GM12875 (cell line): Measurements from ENCODE around the gene CDIP1.

Source experiments
- H3K4me3 ChIP-seq: one replicate; pipeline ENCODE4 v1.5.1; 2011; ENCODE audit warnings: low read depth, low read length, control low read depth
- TF ChIP-seq, protein P1 (sequence below): IDR thresholded peaks from 2 replicates; pipeline ENCODE4 v1.5.1; 2011; ENCODE audit warnings: low read depth, mild to moderate bottlenecking, control low read depth, inconsistent platforms, low read length, moderate library complexity, borderline replicate concordance; ENCODE audit not compliant: insufficient read depth

Gene CDIP1

DNA sequence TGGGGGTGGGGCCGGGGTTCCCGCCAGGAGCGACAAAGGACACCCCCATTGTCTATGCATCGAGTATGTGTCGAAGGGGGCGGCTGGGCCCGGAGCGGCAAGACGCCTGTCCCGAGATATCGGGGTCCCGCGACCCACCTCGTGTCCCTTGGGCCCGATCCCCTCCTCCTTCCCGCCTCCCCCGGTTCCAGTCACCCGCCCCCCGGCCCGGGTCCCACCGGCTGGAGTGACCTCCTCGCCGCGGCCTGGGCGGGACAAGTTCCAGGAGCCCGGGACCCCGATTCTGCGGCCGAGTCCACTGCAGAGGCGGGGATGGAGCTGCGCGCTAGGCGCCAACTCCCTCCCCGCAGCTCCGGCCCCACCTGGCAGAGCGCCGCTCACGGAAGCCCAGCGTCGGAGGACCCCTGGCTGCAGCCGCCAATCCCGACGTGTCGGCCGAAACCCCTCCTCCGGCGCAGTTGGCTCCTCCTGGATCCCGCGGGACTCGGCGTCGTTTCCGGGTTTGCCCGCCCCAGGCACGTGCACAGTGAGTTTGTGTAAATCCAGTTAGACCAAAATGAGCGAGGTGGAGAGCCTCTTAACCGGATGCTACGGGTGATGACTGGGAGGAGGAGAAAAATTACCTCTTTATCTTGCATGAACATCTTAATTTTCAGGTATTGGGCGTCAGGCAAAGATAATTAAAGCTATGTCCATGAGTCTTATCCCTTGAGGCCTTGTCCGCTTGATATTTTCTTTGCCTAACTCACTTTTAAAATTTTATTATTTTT, 64.2 kb downstream of the CDIP1 start, which contains the start of gene NMRAL1:
Gene NMRAL1, minus strand, starts transcription at position 434 of the 770 bp plus-strand sequence. CDS start 493 bp downstream, outside the sequence.
- H3K4me3 ChIP-seq = peak within 1 kb of the TSS; percentile 70
- TF ChIP-seq, protein P1, sequence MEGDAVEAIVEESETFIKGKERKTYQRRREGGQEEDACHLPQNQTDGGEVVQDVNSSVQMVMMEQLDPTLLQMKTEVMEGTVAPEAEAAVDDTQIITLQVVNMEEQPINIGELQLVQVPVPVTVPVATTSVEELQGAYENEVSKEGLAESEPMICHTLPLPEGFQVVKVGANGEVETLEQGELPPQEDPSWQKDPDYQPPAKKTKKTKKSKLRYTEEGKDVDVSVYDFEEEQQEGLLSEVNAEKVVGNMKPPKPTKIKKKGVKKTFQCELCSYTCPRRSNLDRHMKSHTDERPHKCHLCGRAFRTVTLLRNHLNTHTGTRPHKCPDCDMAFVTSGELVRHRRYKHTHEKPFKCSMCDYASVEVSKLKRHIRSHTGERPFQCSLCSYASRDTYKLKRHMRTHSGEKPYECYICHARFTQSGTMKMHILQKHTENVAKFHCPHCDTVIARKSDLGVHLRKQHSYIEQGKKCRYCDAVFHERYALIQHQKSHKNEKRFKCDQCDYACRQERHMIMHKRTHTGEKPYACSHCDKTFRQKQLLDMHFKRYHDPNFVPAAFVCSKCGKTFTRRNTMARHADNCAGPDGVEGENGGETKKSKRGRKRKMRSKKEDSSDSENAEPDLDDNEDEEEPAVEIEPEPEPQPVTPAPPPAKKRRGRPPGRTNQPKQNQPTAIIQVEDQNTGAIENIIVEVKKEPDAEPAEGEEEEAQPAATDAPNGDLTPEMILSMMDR = no peak

DNA sequence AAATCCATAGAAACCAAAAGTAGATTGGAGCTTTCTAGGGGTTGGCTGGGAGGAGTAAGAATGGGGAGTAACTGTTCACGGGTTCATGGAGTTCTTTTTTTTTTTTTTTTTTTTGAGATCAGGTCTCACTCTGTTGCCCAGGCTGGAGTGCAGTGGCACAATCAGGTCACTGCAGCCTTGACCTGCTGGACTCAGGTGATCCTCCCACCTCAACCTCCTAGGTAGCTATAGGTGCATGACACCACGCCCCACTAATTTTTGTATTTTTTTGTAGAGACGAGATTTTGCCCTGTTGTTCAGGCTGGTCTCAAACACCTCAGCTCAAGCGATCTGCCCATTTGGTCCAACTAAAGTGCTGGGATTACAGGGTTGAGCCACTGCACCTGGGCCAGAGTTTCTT, 65.7 kb downstream of the CDIP1 start:
- TF ChIP-seq, protein P1 = no peak
- H3K4me3 ChIP-seq = no peak overlapping the region

DNA sequence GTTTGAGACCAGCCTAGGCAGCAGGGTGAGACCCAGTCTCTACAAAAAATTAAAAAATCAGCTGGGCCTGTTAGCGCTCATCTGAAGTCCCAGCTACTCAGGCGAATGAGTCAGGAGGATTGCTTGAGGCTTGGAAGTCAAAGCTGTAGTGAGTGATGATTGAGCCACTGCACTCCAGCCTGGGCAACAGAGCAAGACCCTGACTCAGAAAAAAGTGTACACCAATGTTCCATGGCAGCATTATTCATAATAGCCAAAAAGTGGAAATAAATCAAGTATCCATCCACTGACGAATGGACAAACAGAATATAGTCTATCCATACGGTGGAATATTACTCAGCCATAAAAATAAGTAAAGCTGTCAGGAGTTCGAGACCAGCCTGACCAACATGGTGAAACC, 66.7 kb downstream of the CDIP1 start:
- TF ChIP-seq, protein P1 = no peak
- H3K4me3 ChIP-seq = no peak overlapping the region

DNA sequence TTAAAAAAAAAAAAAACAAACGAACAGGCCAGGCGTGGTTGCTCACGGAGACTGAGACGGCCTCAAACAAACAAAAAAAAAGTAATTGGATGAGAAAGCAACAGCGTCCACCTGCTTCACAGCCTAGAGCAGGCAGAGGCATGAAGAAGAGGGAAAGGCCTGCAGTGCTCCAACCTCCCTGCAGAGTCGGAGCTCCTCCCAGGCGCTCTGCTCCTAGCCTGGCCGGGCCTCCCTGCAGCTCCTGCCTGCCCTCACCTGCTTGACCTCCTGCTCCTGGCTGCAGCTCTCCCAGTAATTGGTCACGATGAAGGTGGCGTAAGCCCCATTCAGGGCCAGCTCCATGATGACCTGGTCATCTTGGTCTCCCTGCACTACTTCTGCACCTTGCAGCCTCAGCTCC, 69.6 kb downstream of the CDIP1 start:
- TF ChIP-seq, protein P1 = no peak

DNA sequence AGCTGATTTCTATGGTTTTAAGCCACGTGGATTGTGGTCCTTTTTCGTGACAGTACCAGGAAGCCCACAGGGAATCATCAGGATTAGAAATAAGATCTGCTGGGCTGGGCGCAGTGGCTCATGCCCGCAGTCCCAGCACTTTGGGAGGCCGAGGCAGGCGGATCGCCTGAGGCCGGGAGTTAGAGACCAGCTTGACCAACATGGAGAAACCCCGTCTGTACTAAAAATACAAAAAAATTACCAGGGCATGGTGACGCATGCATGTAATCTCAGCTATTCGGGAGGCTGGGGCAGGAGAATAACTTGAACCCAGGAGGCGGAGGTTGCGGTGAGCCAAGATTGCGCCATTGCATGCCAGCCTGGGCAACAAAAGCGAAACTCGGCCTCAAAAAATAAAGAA, 70.7 kb downstream of the CDIP1 start:
- TF ChIP-seq, protein P1 = no peak

More for the DNA sequence above, 69.6 kb downstream of the CDIP1 start:
- H3K4me3 ChIP-seq = no peak overlapping the region

DNA sequence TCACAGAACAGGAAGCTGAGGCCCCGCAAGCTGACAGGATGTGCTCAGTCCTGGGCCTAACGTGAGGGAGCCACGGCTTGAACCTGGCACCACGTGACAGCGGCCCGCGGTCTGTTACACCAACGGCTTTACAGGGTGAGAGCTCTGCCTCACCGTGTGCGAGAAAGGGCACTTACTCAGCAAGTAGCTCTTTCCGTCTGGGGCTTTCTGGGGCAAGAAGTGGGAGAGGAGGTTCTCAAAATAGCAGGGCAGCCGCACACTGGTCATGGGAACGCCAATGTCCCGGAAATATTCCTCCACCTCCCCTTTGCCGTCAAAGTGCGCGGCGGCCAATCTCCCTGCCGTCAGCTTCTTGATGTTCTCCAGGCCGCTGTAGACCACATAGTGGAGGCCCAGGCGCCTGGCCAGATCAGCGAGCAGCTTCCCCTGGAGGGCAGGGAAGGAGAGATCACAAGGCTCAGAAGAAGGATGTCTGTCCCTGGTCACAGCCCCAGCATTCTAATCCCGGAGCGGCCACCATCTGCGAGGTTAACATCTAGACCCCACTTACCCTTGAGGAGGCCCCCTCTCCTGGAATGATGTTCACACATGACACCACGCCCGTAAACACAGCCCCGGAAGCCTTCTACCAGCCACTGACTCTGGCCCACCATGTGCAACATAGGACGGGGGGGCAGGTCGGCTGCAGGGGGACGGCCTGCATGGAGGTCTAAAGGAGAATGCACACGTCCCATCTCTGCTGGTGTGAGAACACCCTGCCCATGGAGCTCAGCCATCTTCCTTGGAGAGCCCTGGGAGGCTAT, 72.4 kb downstream of the CDIP1 start:
- TF ChIP-seq, protein P1 = no peak
- H3K4me3 ChIP-seq = no peak overlapping the region

More for the DNA sequence above, 70.7 kb downstream of the CDIP1 start:
- no peak overlapping the region for H3K4me3 ChIP-seq
